HL-60 (cell line): Measurements from ENCODE around the gene ZNF436.

ENCODE experiments used
- DNase-seq, 2 experiments: peaks; one replicate each; pipeline ENCODE4 v3.0.0-alpha.2; 2010 to 2020; ENCODE audit warnings: low read depth in 1 of 2, low spot score in 1 of 2
- H3K27ac ChIP-seq: fragments of 250-450 bp; sonication (Bioruptor Pico); replicated peaks from 2 replicates; pipeline ENCODE4 v1.5.1; 2020; ENCODE audit warnings: mild to moderate bottlenecking, moderate library complexity
- H3K27me3 ChIP-seq: fragments of 250-450 bp; sonication (Bioruptor Pico); 2 replicates; pipeline ENCODE4 v1.5.1; 2021; ENCODE audit warnings: mild to moderate bottlenecking, moderate library complexity; ENCODE audit not compliant: insufficient read depth, poor library complexity, severe bottlenecking
- H3K4me3 ChIP-seq: replicated peaks from 2 replicates; pipeline ENCODE4 v1.5.1; 2011; ENCODE audit warnings: mild to moderate bottlenecking, control low read depth, low read length; ENCODE audit not compliant: insufficient read depth
- GABPA ChIP-seq: IDR thresholded peaks from 2 replicates; pipeline ENCODE4 v1.6.1; 2012; ENCODE audit warnings: low read depth
- POLR2AphosphoS5 ChIP-seq: IDR thresholded peaks from 2 replicates; pipeline ENCODE4 v1.6.1; 2012; ENCODE audit warnings: low read depth
- SPI1 ChIP-seq: IDR thresholded peaks from 2 replicates; pipeline ENCODE4 v1.6.1; 2012; ENCODE audit warnings: low read depth, mild to moderate bottlenecking, borderline replicate concordance
- TF ChIP-seq, protein P1 (sequence below): IDR thresholded peaks from 2 replicates; pipeline ENCODE4 v1.6.1; 2012; ENCODE audit warnings: low read depth; ENCODE audit not compliant: insufficient replicate concordance
- TF ChIP-seq, protein P2 (sequence below): IDR thresholded peaks from one replicate; pipeline ENCODE4 v1.5.1; 2011; ENCODE audit warnings: low read length, control low read depth, inconsistent platforms; ENCODE audit not compliant: insufficient read depth

Gene ZNF436

DNA sequence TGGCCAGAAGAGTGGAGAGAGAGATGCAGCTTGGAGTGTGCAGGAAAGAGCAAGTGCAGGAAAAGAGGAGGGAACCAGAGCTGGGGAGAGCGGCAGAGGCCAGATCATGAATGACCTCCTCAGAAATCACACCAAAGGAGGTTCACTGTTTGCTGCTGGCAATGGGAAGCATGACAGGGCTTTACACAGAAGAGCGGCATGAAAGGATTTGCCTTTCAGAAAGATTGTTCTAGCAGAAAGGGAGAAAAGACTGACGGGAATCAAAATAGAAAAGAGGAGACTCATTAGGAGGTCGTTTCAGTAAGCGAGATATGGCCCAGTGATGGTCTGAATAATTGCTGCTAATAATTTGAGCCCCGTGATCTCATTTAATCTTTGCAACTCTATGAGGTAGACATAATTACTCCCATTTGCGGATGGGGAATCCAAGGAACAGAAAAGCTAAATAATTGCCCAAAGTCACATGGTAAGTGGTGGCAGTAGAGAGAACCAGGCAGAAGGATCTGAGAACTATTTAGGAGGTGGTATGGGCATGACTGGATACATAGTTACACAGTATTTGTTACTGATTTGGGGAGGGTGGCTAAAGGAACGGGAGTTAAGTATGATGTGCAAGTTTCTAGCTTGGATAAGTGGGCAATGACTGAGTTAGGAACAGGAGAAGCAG, 13.0 kb downstream of the ZNF436 start:
- H3K4me3 ChIP-seq, result no peak overlapping the region
- DNase-seq, result no peak
- no peak overlapping the region for H3K27ac ChIP-seq
- no peaks in the 10 kb centered on the region for H3K27me3 ChIP-seq
- TF ChIP-seq, protein P1, sequence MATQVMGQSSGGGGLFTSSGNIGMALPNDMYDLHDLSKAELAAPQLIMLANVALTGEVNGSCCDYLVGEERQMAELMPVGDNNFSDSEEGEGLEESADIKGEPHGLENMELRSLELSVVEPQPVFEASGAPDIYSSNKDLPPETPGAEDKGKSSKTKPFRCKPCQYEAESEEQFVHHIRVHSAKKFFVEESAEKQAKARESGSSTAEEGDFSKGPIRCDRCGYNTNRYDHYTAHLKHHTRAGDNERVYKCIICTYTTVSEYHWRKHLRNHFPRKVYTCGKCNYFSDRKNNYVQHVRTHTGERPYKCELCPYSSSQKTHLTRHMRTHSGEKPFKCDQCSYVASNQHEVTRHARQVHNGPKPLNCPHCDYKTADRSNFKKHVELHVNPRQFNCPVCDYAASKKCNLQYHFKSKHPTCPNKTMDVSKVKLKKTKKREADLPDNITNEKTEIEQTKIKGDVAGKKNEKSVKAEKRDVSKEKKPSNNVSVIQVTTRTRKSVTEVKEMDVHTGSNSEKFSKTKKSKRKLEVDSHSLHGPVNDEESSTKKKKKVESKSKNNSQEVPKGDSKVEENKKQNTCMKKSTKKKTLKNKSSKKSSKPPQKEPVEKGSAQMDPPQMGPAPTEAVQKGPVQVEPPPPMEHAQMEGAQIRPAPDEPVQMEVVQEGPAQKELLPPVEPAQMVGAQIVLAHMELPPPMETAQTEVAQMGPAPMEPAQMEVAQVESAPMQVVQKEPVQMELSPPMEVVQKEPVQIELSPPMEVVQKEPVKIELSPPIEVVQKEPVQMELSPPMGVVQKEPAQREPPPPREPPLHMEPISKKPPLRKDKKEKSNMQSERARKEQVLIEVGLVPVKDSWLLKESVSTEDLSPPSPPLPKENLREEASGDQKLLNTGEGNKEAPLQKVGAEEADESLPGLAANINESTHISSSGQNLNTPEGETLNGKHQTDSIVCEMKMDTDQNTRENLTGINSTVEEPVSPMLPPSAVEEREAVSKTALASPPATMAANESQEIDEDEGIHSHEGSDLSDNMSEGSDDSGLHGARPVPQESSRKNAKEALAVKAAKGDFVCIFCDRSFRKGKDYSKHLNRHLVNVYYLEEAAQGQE, result no peak
- TF ChIP-seq SPI1 (no peak), POLR2AphosphoS5 (no peak), GABPA (no peak)
- TF ChIP-seq, protein P2, sequence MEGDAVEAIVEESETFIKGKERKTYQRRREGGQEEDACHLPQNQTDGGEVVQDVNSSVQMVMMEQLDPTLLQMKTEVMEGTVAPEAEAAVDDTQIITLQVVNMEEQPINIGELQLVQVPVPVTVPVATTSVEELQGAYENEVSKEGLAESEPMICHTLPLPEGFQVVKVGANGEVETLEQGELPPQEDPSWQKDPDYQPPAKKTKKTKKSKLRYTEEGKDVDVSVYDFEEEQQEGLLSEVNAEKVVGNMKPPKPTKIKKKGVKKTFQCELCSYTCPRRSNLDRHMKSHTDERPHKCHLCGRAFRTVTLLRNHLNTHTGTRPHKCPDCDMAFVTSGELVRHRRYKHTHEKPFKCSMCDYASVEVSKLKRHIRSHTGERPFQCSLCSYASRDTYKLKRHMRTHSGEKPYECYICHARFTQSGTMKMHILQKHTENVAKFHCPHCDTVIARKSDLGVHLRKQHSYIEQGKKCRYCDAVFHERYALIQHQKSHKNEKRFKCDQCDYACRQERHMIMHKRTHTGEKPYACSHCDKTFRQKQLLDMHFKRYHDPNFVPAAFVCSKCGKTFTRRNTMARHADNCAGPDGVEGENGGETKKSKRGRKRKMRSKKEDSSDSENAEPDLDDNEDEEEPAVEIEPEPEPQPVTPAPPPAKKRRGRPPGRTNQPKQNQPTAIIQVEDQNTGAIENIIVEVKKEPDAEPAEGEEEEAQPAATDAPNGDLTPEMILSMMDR, result no peak

DNA sequence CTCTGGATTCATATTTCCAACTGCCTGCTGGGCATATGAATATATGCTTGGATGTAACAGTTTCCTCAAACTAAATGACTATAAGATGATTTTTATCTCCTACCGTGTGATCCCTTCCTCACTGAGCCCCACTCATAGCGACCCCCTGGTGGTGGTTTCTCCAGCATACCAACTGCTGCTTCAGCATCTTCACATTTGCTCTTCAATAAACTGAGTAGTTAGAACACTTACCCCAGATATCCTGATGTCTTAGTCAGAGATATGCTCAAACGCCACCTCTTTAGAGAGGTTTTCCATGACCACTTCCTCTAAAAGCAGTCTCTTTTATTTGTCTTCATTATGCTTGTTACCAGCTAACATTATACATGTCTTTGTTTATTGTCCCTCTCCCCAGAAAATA, 15.4 kb downstream of the ZNF436 start:
- no peaks in the 10 kb centered on the region for H3K27me3 ChIP-seq
- H3K4me3 ChIP-seq, result no peak overlapping the region
- H3K27ac ChIP-seq, result no peak overlapping the region
- DNase-seq, result no peak
- TF ChIP-seq, protein P2, result no peak
- TF ChIP-seq, protein P1, result no peak
- no peak for TF ChIP-seq SPI1
- TF ChIP-seq GABPA, result no peak
- TF ChIP-seq POLR2AphosphoS5, result no peak

DNA sequence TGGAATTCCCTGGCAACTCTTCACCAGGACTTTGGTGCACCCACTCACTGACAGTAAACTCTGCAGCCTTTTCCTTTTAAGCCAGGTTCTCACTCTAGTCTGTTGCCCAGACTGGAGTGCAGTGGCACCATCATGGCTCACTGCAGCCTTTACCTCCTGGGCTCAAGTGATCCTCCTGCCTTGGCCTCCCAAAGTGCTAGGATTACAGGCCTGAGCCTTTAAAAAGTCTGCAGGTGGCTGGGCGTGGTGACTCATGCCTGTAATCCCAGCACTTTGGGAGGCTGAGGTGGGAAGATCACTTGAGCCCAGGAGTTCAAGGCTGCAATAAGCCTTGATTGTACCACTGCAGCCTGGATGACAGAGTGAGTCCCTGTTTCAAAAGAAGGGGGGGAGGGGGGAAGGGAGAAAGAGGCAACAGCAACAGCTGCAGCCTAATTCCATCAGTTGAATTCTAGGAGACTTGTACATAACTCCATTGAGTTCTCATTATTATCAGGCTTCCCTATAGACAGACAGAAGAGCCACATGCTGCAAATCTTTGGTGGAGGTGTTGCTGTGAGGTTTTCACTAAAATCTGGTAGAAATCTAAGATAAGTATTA, 17.4 kb downstream of the ZNF436 start:
- DNase-seq, result no peak
- Histone ChIP-seq H3K27me3 (no peaks in the 10 kb centered on the region), H3K4me3 (no peak overlapping the region), H3K27ac (no peak overlapping the region)
- TF ChIP-seq POLR2AphosphoS5 (no peak), SPI1 (no peak), GABPA (no peak)
- TF ChIP-seq, protein P2, result no peak
- TF ChIP-seq, protein P1, result no peak
